ENCODE measurements around the gene ABI3. TPM values are rescaled to one million over a fixed set of nuclear protein-coding genes. Genes with fewer than 3 reads are reported as not detected.
A peak's percentile ranks its signal among the peaks of the same experiment; 100 is the strongest.

The ABI3 gene
- total and polyA plus RNA-seq, 9 of the 15 experiments (the other 6 are each of a cell fraction or from before 2014, with no cell fraction given) = not detected

DNA sequence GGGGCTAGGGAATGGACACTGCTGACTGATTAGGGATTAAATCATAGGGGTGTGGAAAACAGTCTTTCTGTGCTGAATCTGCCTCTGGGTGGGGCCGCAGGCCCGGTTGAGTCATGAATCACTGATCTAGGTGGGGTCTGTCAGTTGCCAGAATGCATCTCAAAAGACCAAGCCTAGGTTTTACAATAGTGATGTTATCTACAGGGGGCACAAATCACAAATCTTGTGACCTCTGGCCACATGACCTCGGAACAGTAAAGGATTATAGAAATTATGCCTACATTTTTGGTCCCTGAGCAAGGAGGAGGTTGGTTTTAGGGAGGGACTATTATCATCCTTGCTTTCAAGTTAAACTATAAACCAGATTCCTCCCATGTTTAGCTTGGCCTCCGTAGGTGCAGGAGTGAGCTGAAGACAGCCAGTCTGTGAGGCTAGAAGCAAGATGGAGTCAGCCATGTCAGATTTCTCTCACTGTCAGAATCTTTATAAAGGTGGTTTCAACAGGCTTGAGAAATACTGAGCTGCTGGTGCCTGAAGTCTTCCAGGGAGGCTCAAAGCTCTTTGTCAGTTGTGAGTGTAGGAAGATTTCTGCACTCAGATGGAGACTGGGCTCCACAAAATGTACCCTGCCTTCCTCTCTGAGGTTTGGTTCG lies 13.0 kb upstream of the ABI3 start (continued):
- 0 out of 2 replicates have a peak, but pooled peaks have one; percentile 6 for TF ChIP-seq ETV1 (tag; conservative IDR thresholded peaks at IDR 0.05; ENCODE audit: low read depth)
- TF ChIP-seq PURB (CRISPR knock-in tag; IDR thresholded peaks at IDR 0.05; ENCODE audit: low read depth) = no peak
- no peak for TF ChIP-seq THAP12 (CRISPR knock-in tag; IDR thresholded peaks at IDR 0.05)
- TF ChIP-seq XRCC3 (IDR thresholded peaks at IDR 0.05) = no peak
- no peak for TF ChIP-seq NFYB (IDR thresholded peaks at IDR 0.05; ENCODE audit: extremely low read depth, insufficient read length)
- TF ChIP-seq SMAD4 (CRISPR knock-in tag; conservative IDR thresholded peaks at IDR 0.05) = no peak
- TF ChIP-seq SIRT6 (IDR thresholded peaks at IDR 0.05; ENCODE audit: low read depth, low read length) = no peak
- no peak for TF ChIP-seq ELF1 (tag; IDR thresholded peaks at IDR 0.05)
- peak; percentile 33; the same call in 1 of the 2 replicates for TF ChIP-seq ZNF592 (IDR thresholded peaks at IDR 0.05)
- TF ChIP-seq CREBBP (IDR thresholded peaks at IDR 0.05; ENCODE audit: low read depth, low read length) = no peak
- TF ChIP-seq TCF3 (CRISPR knock-in tag; IDR thresholded peaks at IDR 0.05) = no peak
- TF ChIP-seq ZNF24 (IDR thresholded peaks at IDR 0.05) = no peak
- TF ChIP-seq MEIS2 (IDR thresholded peaks at IDR 0.05; ENCODE audit: partially characterized antibody) = peak; percentile 36
- no peak for TF ChIP-seq ATF7 (IDR thresholded peaks at IDR 0.05)
- no peak for TF ChIP-seq RFX1 (IDR thresholded peaks at IDR 0.05)
- TF ChIP-seq ZNF766 (CRISPR knock-in tag; conservative IDR thresholded peaks at IDR 0.05) = peak; percentile 57; the same call in 1 of the 2 replicates
- TF ChIP-seq PBX2 (CRISPR knock-in tag; IDR thresholded peaks at IDR 0.05; ENCODE audit: low read depth) = no peak
- TF ChIP-seq PBX2 (tag; conservative IDR thresholded peaks at IDR 0.05; ENCODE audit: low read depth) = 0 out of 2 replicates have a peak, but pooled peaks have one; percentile 6
- TF ChIP-seq BACH1 (tag; IDR thresholded peaks at IDR 0.05) = peak; percentile 48; the same call in 1 of the 2 replicates
- 0 out of 2 replicates have a peak, but pooled peaks have one; percentile 24 for TF ChIP-seq FOSL1 (tag; conservative IDR thresholded peaks at IDR 0.05)

Measured in K562 (cell line).